WTC11 (cell line): Measurements from ENCODE around the gene SYMPK. TPM values are rescaled to one million over a fixed set of nuclear protein-coding genes. Genes with fewer than 3 reads are reported as not detected.

Experiments used
- ATAC-seq: fragments of 200-7000 bp; cut with Tn5 transposase; 2 replicates; pipeline ENCODE4 v1.10.0; 2021; ENCODE audit warnings: mild to moderate bottlenecking, moderate library complexity
- CTCF ChIA-PET: fragments of 300-600 bp; sonication (Branson Sonifier 250); formaldehyde crosslinking; loops from one replicate; lab custom pipeline; 2021; ENCODE audit warnings: antibody characterized with exemption; lab: Charles Lee
- POLR2A ChIA-PET: fragments of 350-600 bp; sonication (Branson Sonifier 250); formaldehyde crosslinking; loops from one replicate; lab custom pipeline; 2021; ENCODE audit warnings: antibody characterized with exemption; lab: Charles Lee
- DNase-seq: peaks from one replicate; pipeline ENCODE4 v3.0.0; 2021; ENCODE audit warnings: low spot score
- H3K27ac Mint-ChIP-seq: 2 replicates; pipeline ENCODE4 v1.8.0; 2021; ENCODE audit warnings: mixed read lengths
- H3K27me3 Mint-ChIP-seq: 2 replicates; pipeline ENCODE4 v1.8.0; 2021; ENCODE audit warnings: low read depth, mild to moderate bottlenecking, moderate library complexity, mixed read lengths
- H3K36me3 Mint-ChIP-seq: 2 replicates; pipeline ENCODE4 v1.8.0; 2021; ENCODE audit warnings: mixed read lengths
- H3K4me1 Mint-ChIP-seq: 2 replicates; pipeline ENCODE4 v1.8.0; 2022; ENCODE audit warnings: mixed read lengths
- H3K4me3 Mint-ChIP-seq: 2 replicates; pipeline ENCODE4 v1.8.0; 2021; ENCODE audit warnings: mild to moderate bottlenecking, moderate library complexity, mixed read lengths
- H3K9me3 Mint-ChIP-seq: 2 replicates; pipeline ENCODE4 v1.8.0; 2021; ENCODE audit warnings: mixed read lengths
- ATF1 ChIP-seq: sonication (generic); formaldehyde crosslinking; IDR thresholded peaks from 2 replicates; pipeline ENCODE4 v1.8.1; 2023; ENCODE audit warnings: mild to moderate bottlenecking, moderate library complexity, missing genetic modification reagents
- ATF2 ChIP-seq: sonication (generic); formaldehyde crosslinking; IDR thresholded peaks from 2 replicates; pipeline ENCODE4 v1.8.1; 2022; ENCODE audit warnings: low read depth, missing genetic modification reagents, borderline replicate concordance
- ATF3 ChIP-seq: sonication (generic); formaldehyde crosslinking; conservative IDR thresholded peaks from 2 replicates; pipeline ENCODE4 v1.8.1; 2022; ENCODE audit warnings: mild to moderate bottlenecking, missing genetic modification reagents
- ETV6 ChIP-seq: sonication (generic); formaldehyde crosslinking; IDR thresholded peaks from 2 replicates; pipeline ENCODE4 v1.8.1; 2022; ENCODE audit warnings: mild to moderate bottlenecking, missing genetic modification reagents
- FOXP4 ChIP-seq: sonication (generic); formaldehyde crosslinking; IDR thresholded peaks from 2 replicates; pipeline ENCODE4 v1.8.0; 2022; ENCODE audit warnings: mild to moderate bottlenecking, missing genetic modification reagents
- JUN ChIP-seq: sonication (generic); formaldehyde crosslinking; IDR thresholded peaks from 2 replicates; pipeline ENCODE4 v1.8.0; 2023; ENCODE audit warnings: mild to moderate bottlenecking, missing genetic modification reagents
- MAX ChIP-seq: sonication (generic); formaldehyde crosslinking; IDR thresholded peaks from 2 replicates; pipeline ENCODE4 v1.8.0; 2022; ENCODE audit warnings: mild to moderate bottlenecking, missing genetic modification reagents
- MLX ChIP-seq: sonication (generic); formaldehyde crosslinking; IDR thresholded peaks from 2 replicates; pipeline ENCODE4 v1.8.1; 2023; ENCODE audit warnings: mild to moderate bottlenecking, missing genetic modification reagents, moderate library complexity
- MYBL2 ChIP-seq: sonication (generic); formaldehyde crosslinking; IDR thresholded peaks from 2 replicates; pipeline ENCODE4 v1.8.1; 2023; ENCODE audit warnings: mild to moderate bottlenecking, moderate library complexity, missing genetic modification reagents
- PREB ChIP-seq: sonication (generic); formaldehyde crosslinking; IDR thresholded peaks from 2 replicates; pipeline ENCODE4 v1.8.1; 2022; ENCODE audit warnings: mild to moderate bottlenecking, missing genetic modification reagents, moderate library complexity, borderline replicate concordance
- ZBTB21 ChIP-seq: sonication (generic); formaldehyde crosslinking; IDR thresholded peaks from 2 replicates; pipeline ENCODE4 v1.8.1; 2023; ENCODE audit warnings: mild to moderate bottlenecking, missing genetic modification reagents, borderline replicate concordance
- ZNF232 ChIP-seq: sonication (generic); formaldehyde crosslinking; IDR thresholded peaks from 2 replicates; pipeline ENCODE4 v1.8.0; 2022; ENCODE audit warnings: mild to moderate bottlenecking, missing genetic modification reagents
- ZNF263 ChIP-seq: sonication (generic); formaldehyde crosslinking; IDR thresholded peaks from 2 replicates; pipeline ENCODE4 v1.8.1; 2022; ENCODE audit warnings: low read depth, mild to moderate bottlenecking, moderate library complexity, missing genetic modification reagents
- ZNF396 ChIP-seq: fragments of 250-450 bp; sonication (Bioruptor Pico); IDR thresholded peaks from 2 replicates; pipeline ENCODE4 v1.8.0; 2021; ENCODE audit warnings: mild to moderate bottlenecking, moderate library complexity, borderline replicate concordance
- total RNA-seq: library from RNA; stranded (reverse); gene quantifications from 3 replicates; pipeline ENCODE4 v1.2.3, GENCODE V29; 2021

SYMPK gene
- total RNA-seq, 1 experiment from 2014 or later: 106 TPM

- TF ChIP-seq JUN (CRISPR knock-in tag) (no peak), MAX (peak; percentile 54; the same call in 1 of the 2 replicates), FOXP4 (CRISPR knock-in tag) (peak; percentile 65; the same call in 1 of the 2 replicates), ATF3 (CRISPR knock-in tag) (no peak), ZBTB21 (CRISPR knock-in tag) (no peak), ETV6 (0 out of 2 replicates have a peak, but pooled peaks have one; percentile 55), MYBL2 (no peak), MLX (CRISPR knock-in tag) (no peak)
- TF ChIP-seq, all 79 proteins: peak for 7
Observed at GRCh38 chr19:45901432-45901911, 38.5 kb upstream of the SYMPK start (continued).

GRCh38 chr19:45900738-45901431 is 37.9 kb upstream of the SYMPK start:
- DNase-seq (no peak), ATAC-seq (no peak)
- Mint-ChIP-seq H3K4me3 (peak overlapping the region; percentile 65), H3K27ac (no peak overlapping the region), H3K36me3 (peaks cover 25% of the 10 kb centered on the region), H3K9me3 (no peaks in the 10 kb centered on the region), H3K4me1 (peaks cover 12% of the 10 kb centered on the region), H3K27me3 (peaks cover 25% of the 10 kb centered on the region)
- CTCF ChIA-PET: interaction anchor here (0.6 to 4.1 kb wide), 13 partner anchors 9 to 178 kb away, joined by 3 to 41 read pairs (median 5); partner anchors contain the start of genes FOXA3, IRF2BP1, SIX5 and SYMPK
- POLR2A ChIA-PET: interaction anchor here (1.5 to 1.9 kb wide), 2 partner anchors 36 to 114 kb away, joined by 4 to 6 read pairs; partner anchors contain the start of gene FOXA3
- TF ChIP-seq ZNF263 (CRISPR knock-in tag): 0 out of 2 replicates have a peak, but pooled peaks have one; percentile 45
- TF ChIP-seq ZNF232 (CRISPR knock-in tag): no peak

- CTCF ChIA-PET: interaction anchor here (4.1 kb wide), 1 partner anchor 14 kb away, joined by 35 read pairs; no protein-coding TSS in a partner anchor
- POLR2A ChIA-PET: interaction anchor here (1.9 kb wide), 1 partner anchor 35 kb away, joined by 6 read pairs; the partner anchor contains the start of gene FOXA3
Observed at GRCh38 chr19:45899919-45900589, 37.1 kb upstream of the SYMPK start.

More at GRCh38 chr19:45899919-45900589, 37.1 kb upstream of the SYMPK start:
- H3K9me3 Mint-ChIP-seq: no peaks in the 10 kb centered on the region
- H3K4me3 Mint-ChIP-seq: peak overlapping the region; percentile 65
- TF ChIP-seq ATF2 (CRISPR knock-in tag) (no peak), ZNF396 (no peak), PREB (CRISPR knock-in tag) (no peak), ATF1 (CRISPR knock-in tag) (no peak)
- H3K36me3 Mint-ChIP-seq: peaks cover 31% of the 10 kb centered on the region
- no peak overlapping the region for H3K27ac Mint-ChIP-seq
- DNase-seq (no peak), ATAC-seq (no peak)
- H3K4me1 Mint-ChIP-seq: peaks cover 12% of the 10 kb centered on the region
- peaks cover 25% of the 10 kb centered on the region for H3K27me3 Mint-ChIP-seq
